ENCODE data around the gene MCRS1.
"Not testable (repeated sequence)": the region's sequence is repeated elsewhere in the genome, so short reads cannot be mapped to it uniquely, and the experiment has no call there.

Gene MCRS1

GRCh38 chr12:49609059-49609874 is 41.3 kb upstream of the MCRS1 start:
- no peak for DNase-seq (ENCODE audit: low read depth)
- H3K4me3 ChIP-seq (ENCODE audit: low read length) = no peak overlapping the region
- TF ChIP-seq CTCF (conservative IDR thresholded peaks at IDR 0.05; ENCODE audit: low read depth, low read length) = no peak

- H3K4me3 ChIP-seq (ENCODE audit: low read length) = not testable (repeated sequence)
Observed at GRCh38 chr12:49605539-49605938, 37.6 kb upstream of the MCRS1 start, which contains the start of gene FAM186B. Gene FAM186B (minus strand): TSS chr12:49605639. CDS start chr12:49605477, 162 bp downstream.

GRCh38 chr12:49604856-49605255 is 36.9 kb upstream of the MCRS1 start:
- no peak for DNase-seq (ENCODE audit: low read depth)
- no peak overlapping the region for H3K4me3 ChIP-seq (ENCODE audit: low read length)

More at GRCh38 chr12:49605539-49605938, 37.6 kb upstream of the MCRS1 start, which contains the start of gene FAM186B:
- not testable (repeated sequence) for DNase-seq (ENCODE audit: low read depth)

GRCh38 chr12:49603721-49604120 is 35.8 kb upstream of the MCRS1 start:
- no peak for TF ChIP-seq CTCF (conservative IDR thresholded peaks at IDR 0.05; ENCODE audit: low read depth, low read length)
- H3K4me3 ChIP-seq (ENCODE audit: low read length) = no peak overlapping the region
- DNase-seq (ENCODE audit: low read depth) = no peak

More at GRCh38 chr12:49604856-49605255, 36.9 kb upstream of the MCRS1 start:
- TF ChIP-seq CTCF (conservative IDR thresholded peaks at IDR 0.05; ENCODE audit: low read depth, low read length) = no peak

- no peak for TF ChIP-seq CTCF (conservative IDR thresholded peaks at IDR 0.05; ENCODE audit: low read depth, low read length)
- DNase-seq (ENCODE audit: low read depth) = no peak
Observed at GRCh38 chr12:49599961-49600360, 32.0 kb upstream of the MCRS1 start.

GRCh38 chr12:49598527-49598926 is 30.6 kb upstream of the MCRS1 start:
- no peak overlapping the region for H3K4me3 ChIP-seq (ENCODE audit: low read length)
- no peak for DNase-seq (ENCODE audit: low read depth)
- no peak for TF ChIP-seq CTCF (conservative IDR thresholded peaks at IDR 0.05; ENCODE audit: low read depth, low read length)

More at GRCh38 chr12:49599961-49600360, 32.0 kb upstream of the MCRS1 start:
- no peak overlapping the region for H3K4me3 ChIP-seq (ENCODE audit: low read length)

GRCh38 chr12:49588721-49589516 is 21.0 kb upstream of the MCRS1 start:
- DNase-seq (ENCODE audit: low read depth) = no peak
- H3K4me3 ChIP-seq (ENCODE audit: low read length) = no peak overlapping the region
- no peak for TF ChIP-seq CTCF (conservative IDR thresholded peaks at IDR 0.05; ENCODE audit: low read depth, low read length)
